ENCODE measurements around the gene SEPTIN11.

The SEPTIN11 gene

DNA sequence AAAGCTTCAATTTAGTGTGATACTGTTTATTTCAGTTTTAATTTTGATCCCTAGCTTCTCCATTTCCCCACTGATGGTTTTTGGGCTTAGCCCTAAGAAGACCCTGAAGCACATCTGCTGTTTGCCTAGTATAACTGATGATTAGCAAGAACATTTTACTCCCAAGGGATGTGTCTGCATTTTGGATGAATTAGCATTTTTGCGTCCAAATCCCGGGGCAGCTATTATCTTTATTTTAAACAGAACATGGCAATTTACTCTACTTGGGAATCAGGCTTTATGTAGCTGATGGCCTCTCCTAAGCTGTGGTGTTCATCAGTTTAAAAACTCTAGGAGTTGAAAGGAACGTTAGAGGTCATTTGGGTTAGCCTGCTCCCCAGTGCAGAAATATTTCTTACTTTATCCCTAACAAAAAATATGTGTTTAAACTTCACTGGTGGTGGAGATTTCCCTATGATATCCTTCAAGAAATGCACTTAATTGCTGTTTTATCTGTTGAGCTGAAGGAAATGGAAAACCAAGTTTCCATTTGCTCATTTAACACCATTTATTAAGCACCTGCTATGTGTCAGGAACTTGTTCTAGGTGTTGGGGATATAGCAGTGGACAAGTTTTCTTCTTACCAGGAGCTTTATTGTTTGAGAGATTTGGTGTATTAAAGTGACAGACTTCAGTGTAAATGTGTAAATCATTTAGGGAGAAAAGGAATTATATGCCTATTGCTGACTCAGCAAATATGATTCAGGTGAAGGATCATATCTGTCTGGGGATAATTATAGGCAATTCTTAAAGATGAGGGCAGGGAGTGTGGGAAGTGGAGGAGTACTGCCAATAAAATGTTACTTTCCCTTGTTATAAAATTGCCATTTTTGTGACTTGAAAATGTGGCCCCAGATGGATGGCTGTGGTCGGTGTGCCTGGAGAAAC lies 3.4 kb downstream of the SEPTIN11 start:
- Histone ChIP-seq H2BK15ac (ENCODE audit: low read length) (no peak overlapping the region), H2BK5ac (ENCODE audit: low read length) (no peak overlapping the region), H2AFZ (ENCODE audit: low read length) (no peak overlapping the region), H4K91ac (ENCODE audit: low read depth, low read length, poor library complexity) (no peak overlapping the region), H4K8ac (ENCODE audit: low read depth, low read length) (no peak overlapping the region), H2BK12ac (ENCODE audit: low read length) (no peak overlapping the region), H3K9me3 (replicated peaks in 1 of 2; ENCODE audit: control insufficient read depth in 2 of 2, insufficient read depth in 1 of 2, low read depth in 1 of 2, low read length in 2 of 2) (peaks cover 0 to 5% of the 10 kb centered on the region in 2 donors), H3K4me1 (ENCODE audit: control insufficient read depth in 2 of 2, insufficient read depth in 1 of 2, low read depth in 1 of 2, low read length in 2 of 2) (peaks cover 11 to 19% of the 10 kb centered on the region in 2 donors), H3K18ac (ENCODE audit: low read length) (no peak overlapping the region), H3K27me3 (ENCODE audit: control insufficient read depth in 3 of 3, insufficient read depth in 3 of 3, low read depth in 1 of 3, low read length in 3 of 3) (no peaks in the 10 kb centered on the region), H3K4ac (ENCODE audit: low read length) (no peak overlapping the region), H3K23ac (ENCODE audit: low read depth, low read length, poor library complexity) (no peak overlapping the region), H3K4me3 (ENCODE audit: low read length in 2 of 2) (no peak overlapping the region), H3K36me3 (replicated peaks in 1 of 2; ENCODE audit: control insufficient read depth in 2 of 2, insufficient read depth in 2 of 2, low read length in 2 of 2) (peaks cover 2 to 44% of the 10 kb centered on the region in 2 donors), H3K27ac (replicated peaks; ENCODE audit: low read length) (no peak overlapping the region), H3K4me2 (ENCODE audit: insufficient read depth, low read length, poor library complexity, severe bottlenecking) (no peak overlapping the region), H3K9ac (ENCODE audit: low read depth, low read length, poor library complexity) (no peak overlapping the region), H2AK5ac (ENCODE audit: low read depth, low read length) (no peak overlapping the region), H2BK120ac (ENCODE audit: low read depth, low read length) (no peak overlapping the region), H3K79me1 (ENCODE audit: low read depth, low read length) (peaks cover 3% of the 10 kb centered on the region), H3K14ac (ENCODE audit: low read length) (no peak overlapping the region)
- WGBS, 2 donors (ENCODE audit: extremely low coverage in 2 of 2, insufficient read length in 2 of 2, insufficient replicate concordance in 1 of 2) = no CpG with 5 or more reads among the region's 4 CpGs
- no peak for DNase-seq (ENCODE audit: low spot score)

DNA sequence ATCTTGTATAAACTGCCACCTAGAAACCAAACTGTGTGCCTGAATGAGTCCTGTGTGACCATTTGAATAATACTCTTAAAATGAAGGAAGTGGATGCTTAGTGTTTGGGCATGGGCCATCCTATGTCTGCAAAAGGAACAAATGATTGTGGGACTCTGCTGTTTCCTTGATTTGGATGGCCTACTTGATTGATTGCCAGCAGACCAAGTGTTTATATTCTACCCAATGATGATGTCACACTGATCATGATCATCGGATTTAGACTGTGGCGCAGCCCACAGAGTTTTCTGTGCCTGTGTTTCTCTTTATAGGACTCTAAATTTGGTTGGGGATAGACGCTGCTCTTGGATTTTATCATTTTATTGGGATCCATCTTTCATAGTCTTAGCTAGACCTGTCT lies 4.4 kb downstream of the SEPTIN11 start:
- H3K4me1 ChIP-seq (ENCODE audit: control insufficient read depth in 2 of 2, insufficient read depth in 1 of 2, low read depth in 1 of 2, low read length in 2 of 2) = peaks cover 5 to 17% of the 10 kb centered on the region in 2 donors
- H3K9ac ChIP-seq (ENCODE audit: low read depth, low read length, poor library complexity) = no peak overlapping the region
- H4K8ac ChIP-seq (ENCODE audit: low read depth, low read length) = no peak overlapping the region
- no peak overlapping the region for H2BK120ac ChIP-seq (ENCODE audit: low read depth, low read length)
- peaks cover 0 to 5% of the 10 kb centered on the region in 2 donors for H3K9me3 ChIP-seq (replicated peaks in 1 of 2; ENCODE audit: control insufficient read depth in 2 of 2, insufficient read depth in 1 of 2, low read depth in 1 of 2, low read length in 2 of 2)
- no peak overlapping the region for H3K14ac ChIP-seq (ENCODE audit: low read length)
- no peak overlapping the region for H3K23ac ChIP-seq (ENCODE audit: low read depth, low read length, poor library complexity)
- no peaks in the 10 kb centered on the region for H3K27me3 ChIP-seq (ENCODE audit: control insufficient read depth in 3 of 3, insufficient read depth in 3 of 3, low read depth in 1 of 3, low read length in 3 of 3)
- H3K27ac ChIP-seq (replicated peaks; ENCODE audit: low read length) = no peak overlapping the region
- no peak for DNase-seq (ENCODE audit: low spot score)
- no peak overlapping the region for H3K4me3 ChIP-seq (ENCODE audit: low read length in 2 of 2)
- H4K91ac ChIP-seq (ENCODE audit: low read depth, low read length, poor library complexity) = no peak overlapping the region
- no peak overlapping the region for H2AFZ ChIP-seq (ENCODE audit: low read length)
- peaks cover 2 to 52% of the 10 kb centered on the region in 2 donors for H3K36me3 ChIP-seq (replicated peaks in 1 of 2; ENCODE audit: control insufficient read depth in 2 of 2, insufficient read depth in 2 of 2, low read length in 2 of 2)
- H3K18ac ChIP-seq (ENCODE audit: low read length) = no peak overlapping the region
- WGBS, 2 donors (ENCODE audit: extremely low coverage in 2 of 2, insufficient read length in 2 of 2, insufficient replicate concordance in 1 of 2) = no CpG with 5 or more reads among the region's 3 CpGs
- H2BK15ac ChIP-seq (ENCODE audit: low read length) = no peak overlapping the region
- H3K4ac ChIP-seq (ENCODE audit: low read length) = no peak overlapping the region
- no peak overlapping the region for H2AK5ac ChIP-seq (ENCODE audit: low read depth, low read length)
- H3K79me1 ChIP-seq (ENCODE audit: low read depth, low read length) = peaks cover 2% of the 10 kb centered on the region
- no peak overlapping the region for H2BK5ac ChIP-seq (ENCODE audit: low read length)
- no peak overlapping the region for H3K4me2 ChIP-seq (ENCODE audit: insufficient read depth, low read length, poor library complexity, severe bottlenecking)
- H2BK12ac ChIP-seq (ENCODE audit: low read length) = no peak overlapping the region

DNA sequence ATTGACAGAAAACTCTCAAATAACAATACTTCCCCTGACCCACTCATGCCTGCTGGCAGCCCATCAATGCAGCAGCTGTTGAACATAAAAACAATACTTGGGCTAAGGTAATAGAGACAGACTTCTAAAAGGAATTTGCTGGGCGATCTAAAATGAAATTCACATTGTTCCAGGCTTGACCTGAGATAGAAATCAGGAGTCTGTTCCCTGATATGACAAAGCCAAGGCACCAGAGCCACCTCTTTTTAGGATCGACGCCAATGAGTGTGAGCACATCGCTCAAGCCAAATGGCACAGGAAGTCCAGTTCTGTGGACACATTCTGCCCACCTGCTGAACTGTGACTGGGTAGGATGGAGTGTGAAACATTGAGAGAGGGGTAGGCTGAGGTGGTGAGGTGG lies 4.9 kb downstream of the SEPTIN11 start:
- Histone ChIP-seq H3K79me1 (ENCODE audit: low read depth, low read length) (peaks cover 2% of the 10 kb centered on the region), H3K4me3 (ENCODE audit: low read length in 2 of 2) (no peak overlapping the region), H2BK15ac (ENCODE audit: low read length) (no peak overlapping the region), H3K9me3 (replicated peaks in 1 of 2; ENCODE audit: control insufficient read depth in 2 of 2, insufficient read depth in 1 of 2, low read depth in 1 of 2, low read length in 2 of 2) (peaks cover 0 to 5% of the 10 kb centered on the region in 2 donors), H3K4ac (ENCODE audit: low read length) (no peak overlapping the region), H2BK12ac (ENCODE audit: low read length) (no peak overlapping the region), H3K27me3 (ENCODE audit: control insufficient read depth in 3 of 3, insufficient read depth in 3 of 3, low read depth in 1 of 3, low read length in 3 of 3) (no peaks in the 10 kb centered on the region), H3K36me3 (replicated peaks in 1 of 2; ENCODE audit: control insufficient read depth in 2 of 2, insufficient read depth in 2 of 2, low read length in 2 of 2) (peaks cover 2 to 57% of the 10 kb centered on the region in 2 donors), H2BK120ac (ENCODE audit: low read depth, low read length) (no peak overlapping the region), H4K8ac (ENCODE audit: low read depth, low read length) (no peak overlapping the region), H2BK5ac (ENCODE audit: low read length) (no peak overlapping the region), H3K4me1 (ENCODE audit: control insufficient read depth in 2 of 2, insufficient read depth in 1 of 2, low read depth in 1 of 2, low read length in 2 of 2) (peaks cover 5 to 15% of the 10 kb centered on the region in 2 donors), H3K18ac (ENCODE audit: low read length) (no peak overlapping the region), H3K9ac (ENCODE audit: low read depth, low read length, poor library complexity) (no peak overlapping the region), H3K4me2 (ENCODE audit: insufficient read depth, low read length, poor library complexity, severe bottlenecking) (no peak overlapping the region), H2AK5ac (ENCODE audit: low read depth, low read length) (no peak overlapping the region), H3K27ac (replicated peaks; ENCODE audit: low read length) (no peak overlapping the region), H4K91ac (ENCODE audit: low read depth, low read length, poor library complexity) (no peak overlapping the region), H3K14ac (ENCODE audit: low read length) (no peak overlapping the region), H3K23ac (ENCODE audit: low read depth, low read length, poor library complexity) (no peak overlapping the region), H2AFZ (ENCODE audit: low read length) (no peak overlapping the region)
- WGBS, 2 donors (ENCODE audit: extremely low coverage in 2 of 2, insufficient read length in 2 of 2, insufficient replicate concordance in 1 of 2) = no CpG with 5 or more reads among the region's 4 CpGs
- DNase-seq (ENCODE audit: low spot score) = no peak

DNA sequence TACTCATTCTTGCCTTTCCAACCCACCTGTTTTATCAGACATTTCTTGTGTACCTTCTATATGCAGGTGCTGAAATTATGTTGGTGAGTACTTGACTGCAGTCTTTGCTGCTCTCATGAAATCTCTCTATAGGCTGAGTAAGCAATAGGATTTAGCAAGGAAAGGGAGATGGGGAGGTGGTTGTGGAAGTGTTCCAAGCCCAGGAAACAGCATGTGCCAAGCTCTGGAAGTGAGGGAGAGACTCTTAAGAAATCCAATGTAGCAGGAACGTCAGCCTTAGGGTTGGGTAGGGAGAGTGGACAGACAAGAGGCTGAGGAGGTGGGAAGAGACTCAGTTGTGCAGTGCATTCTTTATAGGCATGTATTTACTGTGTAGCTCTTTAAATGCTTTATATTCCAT lies 5.6 kb downstream of the SEPTIN11 start:
- no peak overlapping the region for H4K8ac ChIP-seq (ENCODE audit: low read depth, low read length)
- DNase-seq (ENCODE audit: low spot score) = no peak
- H2BK5ac ChIP-seq (ENCODE audit: low read length) = no peak overlapping the region
- no peak overlapping the region for H4K91ac ChIP-seq (ENCODE audit: low read depth, low read length, poor library complexity)
- peaks cover 2 to 58% of the 10 kb centered on the region in 2 donors for H3K36me3 ChIP-seq (replicated peaks in 1 of 2; ENCODE audit: control insufficient read depth in 2 of 2, insufficient read depth in 2 of 2, low read length in 2 of 2)
- peaks cover 5 to 20% of the 10 kb centered on the region in 2 donors for H3K4me1 ChIP-seq (ENCODE audit: control insufficient read depth in 2 of 2, insufficient read depth in 1 of 2, low read depth in 1 of 2, low read length in 2 of 2)
- no peak overlapping the region for H3K4me3 ChIP-seq (ENCODE audit: low read length in 2 of 2)
- no peak overlapping the region for H2BK120ac ChIP-seq (ENCODE audit: low read depth, low read length)
- H2BK15ac ChIP-seq (ENCODE audit: low read length) = no peak overlapping the region
- no peak overlapping the region for H3K23ac ChIP-seq (ENCODE audit: low read depth, low read length, poor library complexity)
- no peak overlapping the region for H2AK5ac ChIP-seq (ENCODE audit: low read depth, low read length)
- H3K14ac ChIP-seq (ENCODE audit: low read length) = no peak overlapping the region
- no peaks in the 10 kb centered on the region for H3K27me3 ChIP-seq (ENCODE audit: control insufficient read depth in 3 of 3, insufficient read depth in 3 of 3, low read depth in 1 of 3, low read length in 3 of 3)
- no peak overlapping the region for H2AFZ ChIP-seq (ENCODE audit: low read length)
- H3K4me2 ChIP-seq (ENCODE audit: insufficient read depth, low read length, poor library complexity, severe bottlenecking) = no peak overlapping the region
- peaks cover 2% of the 10 kb centered on the region for H3K79me1 ChIP-seq (ENCODE audit: low read depth, low read length)
- WGBS, 2 donors (ENCODE audit: extremely low coverage in 2 of 2, insufficient read length in 2 of 2, insufficient replicate concordance in 1 of 2) = no CpG with 5 or more reads among the region's 1 CpG
- no peak overlapping the region for H2BK12ac ChIP-seq (ENCODE audit: low read length)
- no peak overlapping the region for H3K4ac ChIP-seq (ENCODE audit: low read length)
- no peak overlapping the region for H3K9ac ChIP-seq (ENCODE audit: low read depth, low read length, poor library complexity)
- H3K9me3 ChIP-seq (replicated peaks in 1 of 2; ENCODE audit: control insufficient read depth in 2 of 2, insufficient read depth in 1 of 2, low read depth in 1 of 2, low read length in 2 of 2) = peaks cover 0 to 5% of the 10 kb centered on the region in 2 donors
- H3K18ac ChIP-seq (ENCODE audit: low read length) = no peak overlapping the region
- H3K27ac ChIP-seq (replicated peaks; ENCODE audit: low read length) = no peak overlapping the region
